ENCODE results near the gene TBC1D4.
"Not testable (repeated sequence)": the region's sequence is repeated elsewhere in the genome, so short reads cannot be mapped to it uniquely, and the experiment has no call there.

TBC1D4 gene

DNA sequence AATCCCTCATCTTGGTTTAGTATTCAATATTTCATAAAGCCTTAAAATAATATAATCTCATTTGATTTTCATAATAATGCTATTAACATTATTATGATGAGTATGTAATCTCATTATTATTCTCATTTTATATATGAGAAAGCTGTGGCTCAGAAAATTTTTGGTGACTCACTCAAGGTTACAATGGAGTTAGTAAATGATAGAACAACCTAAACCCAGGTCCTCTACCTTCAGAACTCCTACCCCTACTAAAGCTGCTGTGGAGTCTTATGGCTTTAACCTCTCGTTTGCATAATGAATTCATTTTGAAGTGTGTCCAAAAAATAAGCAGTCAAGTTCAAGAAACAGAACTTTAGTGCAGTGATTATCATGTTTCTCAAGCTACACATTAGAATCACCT is 226.3 kb downstream of the TBC1D4 start:
- DNase-seq, result no peak

DNA sequence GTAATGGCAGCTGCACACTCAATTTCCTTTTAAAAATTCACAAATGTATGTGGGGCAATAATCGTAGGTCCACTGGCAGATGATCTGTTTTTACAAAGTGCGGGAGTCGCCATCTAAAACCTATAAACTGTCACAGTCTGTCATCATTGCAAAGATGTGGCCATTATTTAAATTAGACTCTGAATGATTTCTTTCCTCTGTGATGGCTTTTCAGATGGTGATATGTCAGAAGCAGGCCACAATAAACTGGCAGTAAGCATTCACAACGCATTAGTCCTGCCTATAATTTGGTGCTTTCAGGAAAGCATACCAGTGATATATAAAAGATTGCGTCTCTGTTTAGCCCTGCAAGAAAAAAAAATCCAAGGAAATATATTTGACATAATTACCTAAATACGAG is 226.8 kb downstream of the TBC1D4 start:
- DNase-seq, result no peak

DNA sequence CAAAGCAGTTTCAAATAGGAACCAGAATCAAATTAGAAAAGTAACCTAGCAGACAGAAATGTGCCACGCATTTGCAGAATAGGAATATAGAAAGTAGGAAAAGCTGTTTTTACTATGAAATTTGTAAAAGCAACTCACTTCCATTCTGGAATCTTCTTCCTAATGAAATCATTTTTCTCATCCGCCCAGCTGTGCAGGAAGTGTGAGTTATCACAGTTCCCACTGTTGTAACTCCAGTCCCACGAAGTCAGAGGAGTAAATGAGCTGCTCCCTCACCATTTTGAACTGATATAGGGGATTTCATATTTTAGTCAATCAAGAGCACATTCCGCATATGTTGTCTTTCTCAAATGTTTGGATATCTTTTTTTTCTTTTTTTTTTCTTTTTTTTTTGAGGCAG is 230.8 kb downstream of the TBC1D4 start:
- DNase-seq, result no peak

DNA sequence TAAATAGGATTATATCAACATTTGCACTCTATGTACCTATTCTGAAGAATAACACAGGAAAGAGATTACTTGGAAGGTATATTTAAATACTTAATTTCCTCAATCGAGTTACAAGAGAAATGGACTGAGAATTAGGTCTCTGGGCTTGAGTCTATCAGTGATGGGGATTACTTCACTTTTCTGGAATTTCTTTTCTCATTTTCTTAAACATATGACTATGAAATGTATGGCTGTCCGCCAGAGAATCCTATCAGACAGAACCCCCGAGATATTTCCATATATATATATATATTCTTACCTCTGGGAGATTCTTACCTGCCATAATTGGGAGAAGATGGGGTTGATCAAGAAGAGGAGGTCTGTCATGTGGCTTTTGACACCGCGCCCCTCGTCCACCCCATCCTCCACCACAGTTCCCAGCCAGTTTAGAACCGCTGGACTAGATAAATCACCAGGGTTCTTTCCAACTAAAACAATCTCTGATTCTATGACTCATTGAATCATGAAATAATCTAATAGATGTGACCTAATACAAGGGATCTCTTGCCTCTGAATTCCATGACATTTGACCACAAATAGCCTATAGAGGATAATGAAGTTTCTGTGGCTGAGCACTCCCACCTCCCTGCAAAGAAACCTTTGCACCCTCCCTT is 231.3 kb downstream of the TBC1D4 start:
- DNase-seq, result no peak

DNA sequence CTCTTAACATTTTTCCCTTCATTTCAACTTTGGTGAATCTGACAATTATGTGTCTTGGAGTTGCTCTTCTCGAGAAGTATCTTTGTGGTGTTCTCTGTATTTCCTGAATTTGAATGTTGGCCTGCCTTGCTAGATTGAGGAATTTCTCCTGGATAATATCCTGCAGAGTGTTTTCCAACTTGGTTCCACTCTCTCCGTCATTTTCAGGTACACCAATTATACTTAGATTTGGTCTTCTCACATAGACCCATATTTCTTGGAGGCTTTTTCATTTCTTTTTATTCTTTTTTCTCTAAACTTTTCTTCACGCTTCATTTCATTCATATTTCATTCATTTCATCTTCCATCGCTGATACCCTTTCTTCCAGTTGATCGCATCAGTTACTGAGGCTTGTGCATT is 236.4 kb downstream of the TBC1D4 start:
- not testable (repeated sequence) for DNase-seq

DNA sequence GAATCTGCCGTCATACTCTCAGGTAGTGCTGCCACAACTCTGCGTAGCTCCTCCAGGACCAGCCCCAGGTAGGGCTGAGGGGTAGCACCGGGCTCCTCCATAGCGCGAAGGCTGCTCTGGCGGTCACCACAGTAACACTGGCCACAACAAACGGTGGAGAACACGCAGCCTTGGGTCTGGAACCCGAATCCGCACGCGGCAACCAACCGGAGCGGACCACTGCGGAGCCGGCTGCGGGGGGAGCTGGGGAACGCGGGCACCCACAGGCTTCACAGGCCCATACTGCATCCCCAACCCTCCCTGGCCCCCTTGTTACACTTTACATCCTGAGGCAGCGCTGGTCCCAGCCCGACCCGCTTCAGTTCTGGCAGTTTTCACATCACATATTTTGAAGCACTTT is 241.7 kb downstream of the TBC1D4 start:
- not testable (repeated sequence) for DNase-seq

DNA sequence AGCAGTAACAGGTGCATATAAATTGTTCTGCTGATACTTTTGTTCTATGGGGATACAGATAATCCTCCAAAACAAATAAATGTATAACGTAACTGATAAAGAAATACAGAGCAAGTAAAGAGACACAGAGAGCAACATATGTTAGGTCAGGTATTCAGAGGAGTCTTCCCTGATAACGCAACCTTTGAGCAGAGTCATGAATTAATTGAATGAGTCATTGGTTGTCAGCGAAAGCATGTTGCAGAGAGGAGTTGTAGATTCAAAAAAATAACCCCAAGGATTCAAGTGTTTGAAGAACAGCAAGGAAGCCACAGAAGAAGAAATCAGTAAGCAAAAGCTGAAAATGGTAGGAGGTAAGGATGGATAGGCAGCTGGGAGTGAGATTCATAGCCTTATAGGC is 245.2 kb downstream of the TBC1D4 start:
- DNase-seq, result no peak
